ENCODE data around the gene ZNF724. TPM values are rescaled to one million over a fixed set of nuclear protein-coding genes. Genes with fewer than 3 reads are reported as not detected.

The ZNF724 gene
- total and polyA plus RNA-seq, 2 of the 8 experiments (the other 6 are each of a cell fraction or from before 2014, with no cell fraction given): 8.7 to 67.2 TPM

DNA sequence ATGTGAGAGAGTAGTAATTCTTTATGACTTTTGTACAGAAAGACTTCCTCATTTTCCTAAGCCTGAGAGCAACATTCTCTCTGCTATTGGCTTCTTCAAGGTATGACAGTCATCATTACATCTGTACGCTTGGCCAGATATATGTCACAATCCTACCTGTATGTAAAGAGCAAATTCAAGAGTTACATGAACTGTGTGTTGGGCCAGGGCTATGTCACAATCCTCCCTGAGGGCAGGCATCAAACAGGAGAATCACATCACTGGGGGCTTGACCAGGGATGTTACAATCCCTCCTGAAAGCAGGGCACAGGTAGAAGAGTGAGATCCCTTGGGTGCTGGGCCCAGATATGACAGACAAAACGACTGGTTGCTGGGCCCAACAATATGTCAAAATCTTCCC, 9.8 kb upstream of the ZNF724 start (continued):
- TF ChIP-seq, protein P1, sequence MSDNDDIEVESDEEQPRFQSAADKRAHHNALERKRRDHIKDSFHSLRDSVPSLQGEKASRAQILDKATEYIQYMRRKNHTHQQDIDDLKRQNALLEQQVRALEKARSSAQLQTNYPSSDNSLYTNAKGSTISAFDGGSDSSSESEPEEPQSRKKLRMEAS (IDR thresholded peaks at IDR 0.05): no peak
- TF ChIP-seq, protein P2, sequence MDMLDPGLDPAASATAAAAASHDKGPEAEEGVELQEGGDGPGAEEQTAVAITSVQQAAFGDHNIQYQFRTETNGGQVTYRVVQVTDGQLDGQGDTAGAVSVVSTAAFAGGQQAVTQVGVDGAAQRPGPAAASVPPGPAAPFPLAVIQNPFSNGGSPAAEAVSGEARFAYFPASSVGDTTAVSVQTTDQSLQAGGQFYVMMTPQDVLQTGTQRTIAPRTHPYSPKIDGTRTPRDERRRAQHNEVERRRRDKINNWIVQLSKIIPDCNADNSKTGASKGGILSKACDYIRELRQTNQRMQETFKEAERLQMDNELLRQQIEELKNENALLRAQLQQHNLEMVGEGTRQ (IDR thresholded peaks at IDR 0.05; ENCODE audit: low read length): no peak
- TF ChIP-seq HDAC2 (IDR thresholded peaks at IDR 0.05; ENCODE audit: borderline replicate concordance in 1 of 2, low read depth in 2 of 2, low read length in 2 of 2): no peak
- TF ChIP-seq GTF2F1 (IDR thresholded peaks at IDR 0.05; ENCODE audit: borderline replicate concordance, low read depth, low read length): no peak
- no peak for TF ChIP-seq CHD2 (IDR thresholded peaks at IDR 0.05; ENCODE audit: low read length)

Measured in H1 (cell line).